ENCODE data around the gene ADGRV1.
"Not testable (repeated sequence)": the region's sequence is repeated elsewhere in the genome, so short reads cannot be mapped to it uniquely, and the experiment has no call there.

The ADGRV1 gene

GRCh38 chr5:90844931-90845330 lies 286.3 kb downstream of the ADGRV1 start:
- DNase-seq = no peak

- no peak for DNase-seq
Observed at GRCh38 chr5:90845723-90846554, 287.3 kb downstream of the ADGRV1 start.

GRCh38 chr5:90847606-90848005 lies 289.0 kb downstream of the ADGRV1 start:
- DNase-seq = not testable (repeated sequence)

GRCh38 chr5:90849939-90850338 lies 291.3 kb downstream of the ADGRV1 start:
- DNase-seq = no peak

- no peak for DNase-seq
Observed at GRCh38 chr5:90852531-90852930, 293.9 kb downstream of the ADGRV1 start.

GRCh38 chr5:90853750-90854149 lies 295.2 kb downstream of the ADGRV1 start:
- no peak for DNase-seq

- no peak for DNase-seq
Observed at GRCh38 chr5:90854169-90854568, 295.6 kb downstream of the ADGRV1 start.

GRCh38 chr5:90855296-90856010 lies 296.9 kb downstream of the ADGRV1 start:
- DNase-seq = no peak

GRCh38 chr5:90861843-90862586 lies 303.4 kb downstream of the ADGRV1 start:
- DNase-seq = no peak

GRCh38 chr5:90865180-90865579 lies 306.6 kb downstream of the ADGRV1 start:
- DNase-seq = no peak

GRCh38 chr5:90866333-90866732 lies 307.7 kb downstream of the ADGRV1 start:
- DNase-seq = peak; percentile 27

- DNase-seq = no peak
Observed at GRCh38 chr5:90866915-90867731, 308.5 kb downstream of the ADGRV1 start.

- DNase-seq = no peak
Observed at GRCh38 chr5:90868799-90869198, 310.2 kb downstream of the ADGRV1 start.

GRCh38 chr5:90871391-90871991 lies 312.9 kb downstream of the ADGRV1 start:
- DNase-seq = no peak

GRCh38 chr5:90873033-90873517 lies 314.5 kb downstream of the ADGRV1 start:
- DNase-seq = no peak

- DNase-seq = no peak
Observed at GRCh38 chr5:90874066-90874465, 315.5 kb downstream of the ADGRV1 start.

GRCh38 chr5:90875456-90875855 lies 316.9 kb downstream of the ADGRV1 start:
- no peak for DNase-seq

- DNase-seq = no peak
Observed at GRCh38 chr5:90876366-90876765, 317.8 kb downstream of the ADGRV1 start.

- DNase-seq = no peak
Observed at GRCh38 chr5:90877049-90877448, 318.5 kb downstream of the ADGRV1 start.

GRCh38 chr5:90878081-90878480 lies 319.5 kb downstream of the ADGRV1 start:
- no peak for DNase-seq

GRCh38 chr5:90878549-90879196 lies 320.1 kb downstream of the ADGRV1 start:
- no peak for DNase-seq

Measured in NCI-H446 treated with DMSO at 0.1 percent for 48 hours (cell line).